SK-N-SH treated with all-trans-retinoic acid at 6 μM for 48 hours (cell line): ENCODE data around the gene MTCH2.

Experiments used
- ATAC-seq: fragments of 200-7000 bp; cut with Tn5 transposase; 3 replicates; pipeline ENCODE4 v1.9.1; 2020; ENCODE audit warnings: mild to moderate bottlenecking, moderate library complexity
- ARNTL ChIP-seq: fragments of 450-650 bp; formaldehyde crosslinking; IDR thresholded peaks from 2 replicates; pipeline ENCODE4 v1.5.0; 2020; ENCODE audit warnings: low read depth, mild to moderate bottlenecking, moderate library complexity, borderline replicate concordance
- BACH2 ChIP-seq: fragments of 250-450 bp; sonication (Bioruptor Pico); IDR thresholded peaks from 2 replicates; pipeline ENCODE4 v1.9.0; 2021; ENCODE audit warnings: mild to moderate bottlenecking, borderline replicate concordance
- CSDC2 ChIP-seq: fragments of 250-450 bp; sonication (Bioruptor Pico); IDR thresholded peaks from 2 replicates; pipeline ENCODE4 v1.5.0; 2020; ENCODE audit warnings: mild to moderate bottlenecking, moderate library complexity
- ESRRG ChIP-seq: fragments of 250-450 bp; sonication (Bioruptor Pico); IDR thresholded peaks from 2 replicates; pipeline ENCODE4 v1.6.1; 2021; ENCODE audit warnings: mild to moderate bottlenecking
- ISL1 ChIP-seq: fragments of 250-450 bp; sonication (Bioruptor Pico); IDR thresholded peaks from 2 replicates; pipeline ENCODE4 v2.1.2; 2022; ENCODE audit warnings: mild to moderate bottlenecking, moderate library complexity
- PPARA ChIP-seq: fragments of 250-450 bp; sonication (Bioruptor Pico); IDR thresholded peaks from 2 replicates; pipeline ENCODE4 v1.5.0; 2020; ENCODE audit warnings: mild to moderate bottlenecking, borderline replicate concordance
- RARB ChIP-seq: fragments of 250-450 bp; sonication (Bioruptor Pico); IDR thresholded peaks from 2 replicates; pipeline ENCODE4 v1.8.0; 2021; ENCODE audit warnings: mild to moderate bottlenecking, moderate library complexity
- SNAI2 ChIP-seq: fragments of 250-450 bp; sonication (Bioruptor Pico); IDR thresholded peaks from 2 replicates; pipeline ENCODE4 v1.5.0; 2020; ENCODE audit warnings: mild to moderate bottlenecking, moderate library complexity
- TCF4 ChIP-seq: fragments of 250-450 bp; sonication (Bioruptor Pico); IDR thresholded peaks from 2 replicates; pipeline ENCODE4 v1.8.0; 2021; ENCODE audit warnings: mild to moderate bottlenecking, moderate library complexity, borderline replicate concordance
- TOX ChIP-seq: fragments of 250-450 bp; sonication (Bioruptor Pico); IDR thresholded peaks from 2 replicates; pipeline ENCODE4 v1.8.0; 2021; ENCODE audit warnings: mild to moderate bottlenecking, moderate library complexity, borderline replicate concordance
- ZFP3 ChIP-seq: fragments of 250-450 bp; sonication (Bioruptor Pico); IDR thresholded peaks from 2 replicates; pipeline ENCODE4 v1.5.0; 2020; ENCODE audit warnings: mild to moderate bottlenecking, moderate library complexity
- ZFP30 ChIP-seq: fragments of 450-650 bp; formaldehyde crosslinking; IDR thresholded peaks from 2 replicates; pipeline ENCODE4 v1.5.0; 2022; ENCODE audit warnings: mild to moderate bottlenecking, moderate library complexity
- ZNF565 ChIP-seq: fragments of 450-650 bp; formaldehyde crosslinking; conservative IDR thresholded peaks from 2 replicates; pipeline ENCODE4 v1.5.0; 2020; ENCODE audit warnings: low read depth, mild to moderate bottlenecking, moderate library complexity
- ZNF70 ChIP-seq: fragments of 450-650 bp; formaldehyde crosslinking; IDR thresholded peaks from 2 replicates; pipeline ENCODE4 v1.5.0; 2020; ENCODE audit warnings: mild to moderate bottlenecking, moderate library complexity
- ZNF8 ChIP-seq: fragments of 450-650 bp; formaldehyde crosslinking; IDR thresholded peaks from 2 replicates; pipeline ENCODE4 v1.5.0; 2020; ENCODE audit warnings: mild to moderate bottlenecking, moderate library complexity
- TF ChIP-seq, protein P1 (sequence below): fragments of 250-450 bp; sonication (Bioruptor Pico); IDR thresholded peaks from 2 replicates; pipeline ENCODE4 v1.5.1; 2020; ENCODE audit warnings: low read depth, mild to moderate bottlenecking, moderate library complexity
- TF ChIP-seq, protein P2 (sequence below): fragments of 250-450 bp; sonication (Bioruptor Pico); IDR thresholded peaks from 2 replicates; pipeline ENCODE4 v1.5.0; 2020; ENCODE audit warnings: mild to moderate bottlenecking, moderate library complexity
- TF ChIP-seq, protein P3 (sequence below): fragments of 250-450 bp; sonication (Bioruptor Pico); IDR thresholded peaks from 2 replicates; pipeline ENCODE4 v1.5.1; 2021; ENCODE audit warnings: mild to moderate bottlenecking, moderate library complexity
- TF ChIP-seq, protein P4 (sequence below): fragments of 250-450 bp; sonication (Bioruptor Pico); IDR thresholded peaks from 2 replicates; pipeline ENCODE4 v1.8.0; 2020; ENCODE audit warnings: mild to moderate bottlenecking, moderate library complexity, borderline replicate concordance
- TF ChIP-seq, protein P5 (sequence below): fragments of 250-450 bp; sonication (Bioruptor Pico); IDR thresholded peaks from 2 replicates; pipeline ENCODE4 v1.8.0; 2021; ENCODE audit warnings: low read depth, mild to moderate bottlenecking, moderate library complexity, borderline replicate concordance

The MTCH2 gene

DNA sequence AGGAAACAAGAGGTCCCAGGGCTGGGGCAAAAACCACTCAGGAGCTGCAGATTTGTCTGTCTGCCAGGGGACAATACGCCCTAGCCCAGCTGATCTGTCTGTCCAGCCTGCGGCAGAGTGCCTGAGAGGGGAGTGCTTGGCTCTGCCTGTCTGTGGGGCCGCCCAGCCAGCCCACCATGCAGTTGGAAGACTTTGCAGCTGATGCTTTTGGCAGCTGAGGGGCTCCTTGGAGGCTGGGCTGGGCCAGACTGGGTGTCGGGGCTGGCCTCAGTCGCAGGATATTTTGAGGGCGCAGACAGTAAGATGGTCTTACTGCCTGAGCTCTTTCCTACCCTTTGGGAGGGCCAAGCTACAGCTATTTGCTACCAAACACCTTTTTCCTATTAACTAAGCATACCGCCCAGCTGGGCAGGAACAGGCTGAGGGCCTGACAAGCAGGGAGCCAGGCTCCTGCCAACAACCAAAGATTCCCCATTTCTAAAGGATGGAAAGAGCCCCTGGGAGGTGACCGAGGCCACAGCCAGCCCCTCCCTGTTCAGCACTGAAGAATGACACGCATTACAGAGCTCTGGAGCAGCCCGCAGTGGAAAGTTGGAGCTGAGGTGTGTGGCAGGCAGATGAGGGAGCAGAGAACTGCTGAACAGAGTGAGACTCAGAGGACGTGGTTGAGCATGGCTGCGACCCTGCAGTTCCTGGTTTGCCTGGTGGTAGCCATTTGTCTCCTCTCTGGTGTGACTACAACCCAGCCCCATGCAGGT, 56.1 kb downstream of the MTCH2 start, which contains the start of gene FAM180B:
FAM180B (plus strand) TSS at position 581 of the 758 bp plus-strand sequence; CDS start at position 672, 91 bp downstream.
- peak; percentile 30 for ATAC-seq
- TF ChIP-seq ZNF70 (CRISPR knock-in tag) (no peak), SNAI2 (CRISPR knock-in tag) (no peak), RARB (CRISPR knock-in tag) (no peak), ZNF565 (CRISPR knock-in tag) (no peak), BACH2 (CRISPR knock-in tag) (no peak), ARNTL (CRISPR knock-in tag) (no peak), ISL1 (CRISPR knock-in tag) (no peak), ESRRG (CRISPR knock-in tag) (no peak)
- TF ChIP-seq, protein P1, sequence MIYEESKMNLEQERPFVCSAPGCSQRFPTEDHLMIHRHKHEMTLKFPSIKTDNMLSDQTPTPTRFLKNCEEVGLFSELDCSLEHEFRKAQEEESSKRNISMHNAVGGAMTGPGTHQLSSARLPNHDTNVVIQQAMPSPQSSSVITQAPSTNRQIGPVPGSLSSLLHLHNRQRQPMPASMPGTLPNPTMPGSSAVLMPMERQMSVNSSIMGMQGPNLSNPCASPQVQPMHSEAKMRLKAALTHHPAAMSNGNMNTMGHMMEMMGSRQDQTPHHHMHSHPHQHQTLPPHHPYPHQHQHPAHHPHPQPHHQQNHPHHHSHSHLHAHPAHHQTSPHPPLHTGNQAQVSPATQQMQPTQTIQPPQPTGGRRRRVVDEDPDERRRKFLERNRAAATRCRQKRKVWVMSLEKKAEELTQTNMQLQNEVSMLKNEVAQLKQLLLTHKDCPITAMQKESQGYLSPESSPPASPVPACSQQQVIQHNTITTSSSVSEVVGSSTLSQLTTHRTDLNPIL (CRISPR knock-in tag), result no peak

DNA sequence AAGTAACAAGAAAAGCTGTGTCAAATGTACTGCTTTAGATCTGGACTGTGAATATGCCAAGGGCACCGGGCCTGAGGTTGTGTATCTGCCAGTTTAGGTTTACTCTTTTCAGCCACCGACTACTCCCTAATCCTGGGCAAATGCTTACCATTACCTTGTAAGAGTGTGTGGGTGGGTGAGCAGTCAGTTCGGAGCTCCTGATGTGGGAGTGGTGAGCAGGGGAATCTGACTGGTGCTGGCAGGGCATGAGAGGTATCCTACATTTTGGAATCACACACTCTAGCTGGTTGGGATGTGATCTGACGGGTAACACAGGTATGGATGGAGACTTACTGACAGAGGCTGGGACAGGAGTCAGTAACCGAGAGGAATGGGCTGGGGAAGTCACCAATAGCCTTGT, 58.5 kb downstream of the MTCH2 start:
- TF ChIP-seq CSDC2 (CRISPR knock-in tag), result no peak
- no peak for ATAC-seq

DNA sequence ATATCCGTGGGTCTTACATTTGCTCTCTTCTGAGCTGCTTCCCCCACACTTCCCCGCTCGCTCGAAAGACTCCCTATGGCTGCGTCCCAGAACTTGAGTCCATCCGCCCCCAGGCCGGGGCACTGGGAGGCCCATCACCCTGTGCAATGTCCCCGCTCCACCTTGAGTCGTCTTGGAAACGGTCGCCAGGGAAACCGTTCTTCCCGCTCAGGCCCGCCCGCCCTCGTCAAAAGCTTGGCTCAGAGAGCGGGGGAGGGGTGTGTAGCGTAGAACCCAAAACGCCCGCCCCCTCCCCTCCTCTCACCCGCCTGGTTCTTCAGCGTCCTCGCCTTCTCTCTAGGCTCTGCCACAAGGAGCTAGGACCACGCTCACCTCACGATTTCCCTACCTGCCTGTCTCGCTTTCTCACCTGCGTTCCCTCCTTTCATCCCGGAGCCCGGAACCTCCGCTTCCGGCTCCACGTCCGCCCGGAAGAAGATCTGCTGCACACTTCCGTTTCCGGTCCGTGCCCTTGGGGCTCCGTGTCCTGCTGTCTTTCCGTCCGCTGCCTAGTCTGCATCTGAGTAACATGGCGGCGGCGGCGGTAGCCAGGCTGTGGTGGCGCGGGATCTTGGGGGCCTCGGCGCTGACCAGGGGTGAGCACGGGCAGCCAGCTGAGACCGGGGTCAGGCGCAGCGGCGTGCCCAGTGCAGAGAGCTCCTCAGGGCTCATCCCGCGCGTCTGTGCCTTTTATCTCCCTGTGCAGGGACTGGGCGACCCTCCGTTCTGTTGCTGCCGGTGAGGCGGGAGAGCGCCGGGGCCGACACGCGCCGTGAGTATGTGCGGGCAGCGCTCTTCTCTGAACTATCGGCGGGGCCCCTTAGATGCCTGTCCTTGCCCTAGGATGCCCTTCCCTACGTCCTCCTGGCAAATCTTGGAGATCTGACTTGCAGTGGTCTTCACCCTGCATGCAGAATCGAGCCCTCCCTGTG, 63.5 kb downstream of the MTCH2 start, which contains the start of the genes KBTBD4 and NDUFS3:
KBTBD4 (minus strand) TSS at position 447 of the 971 bp plus-strand sequence; CDS start at position 428, 19 bp downstream.
NDUFS3 (plus strand) TSS at position 551 of the 971 bp plus-strand sequence; CDS start at position 569, 18 bp downstream.
- TF ChIP-seq, protein P2, sequence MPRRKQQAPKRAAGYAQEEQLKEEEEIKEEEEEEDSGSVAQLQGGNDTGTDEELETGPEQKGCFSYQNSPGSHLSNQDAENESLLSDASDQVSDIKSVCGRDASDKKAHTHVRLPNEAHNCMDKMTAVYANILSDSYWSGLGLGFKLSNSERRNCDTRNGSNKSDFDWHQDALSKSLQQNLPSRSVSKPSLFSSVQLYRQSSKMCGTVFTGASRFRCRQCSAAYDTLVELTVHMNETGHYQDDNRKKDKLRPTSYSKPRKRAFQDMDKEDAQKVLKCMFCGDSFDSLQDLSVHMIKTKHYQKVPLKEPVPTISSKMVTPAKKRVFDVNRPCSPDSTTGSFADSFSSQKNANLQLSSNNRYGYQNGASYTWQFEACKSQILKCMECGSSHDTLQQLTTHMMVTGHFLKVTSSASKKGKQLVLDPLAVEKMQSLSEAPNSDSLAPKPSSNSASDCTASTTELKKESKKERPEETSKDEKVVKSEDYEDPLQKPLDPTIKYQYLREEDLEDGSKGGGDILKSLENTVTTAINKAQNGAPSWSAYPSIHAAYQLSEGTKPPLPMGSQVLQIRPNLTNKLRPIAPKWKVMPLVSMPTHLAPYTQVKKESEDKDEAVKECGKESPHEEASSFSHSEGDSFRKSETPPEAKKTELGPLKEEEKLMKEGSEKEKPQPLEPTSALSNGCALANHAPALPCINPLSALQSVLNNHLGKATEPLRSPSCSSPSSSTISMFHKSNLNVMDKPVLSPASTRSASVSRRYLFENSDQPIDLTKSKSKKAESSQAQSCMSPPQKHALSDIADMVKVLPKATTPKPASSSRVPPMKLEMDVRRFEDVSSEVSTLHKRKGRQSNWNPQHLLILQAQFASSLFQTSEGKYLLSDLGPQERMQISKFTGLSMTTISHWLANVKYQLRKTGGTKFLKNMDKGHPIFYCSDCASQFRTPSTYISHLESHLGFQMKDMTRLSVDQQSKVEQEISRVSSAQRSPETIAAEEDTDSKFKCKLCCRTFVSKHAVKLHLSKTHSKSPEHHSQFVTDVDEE (CRISPR knock-in tag), result 0 out of 2 replicates have a peak, but pooled peaks have one; percentile 33
- TF ChIP-seq ZNF70 (CRISPR knock-in tag), result no peak

DNA sequence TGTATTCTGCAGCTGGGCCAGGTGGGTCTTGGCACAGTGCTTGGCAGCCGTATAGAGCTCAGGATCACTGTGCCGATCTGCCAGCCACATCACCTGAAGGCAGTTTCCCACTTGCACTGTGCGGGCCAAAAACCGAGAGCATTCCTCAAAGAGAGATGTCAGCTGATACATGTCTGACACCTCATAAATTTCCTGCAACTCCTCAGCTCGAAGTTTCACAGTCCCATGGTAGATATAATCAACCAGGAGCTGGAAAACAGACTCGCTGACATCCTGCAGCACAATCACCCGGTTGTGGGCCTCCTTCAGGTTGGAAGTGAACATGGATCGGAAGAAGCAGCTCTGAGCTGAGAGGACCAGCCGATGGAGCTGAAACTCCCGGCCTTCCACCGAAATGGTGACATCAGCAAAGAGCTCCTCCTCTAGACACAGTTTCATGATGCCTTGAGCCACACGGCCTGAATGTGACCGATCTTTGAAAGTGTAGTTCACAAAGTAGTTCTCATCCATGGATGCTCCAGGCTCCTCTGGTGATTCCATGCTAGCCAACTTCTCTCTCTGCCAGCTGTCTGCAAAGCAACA, 64.8 kb downstream of the MTCH2 start:
- ATAC-seq, result peak; percentile 12; the same call in 2 of the 3 replicates
- TF ChIP-seq, protein P3, sequence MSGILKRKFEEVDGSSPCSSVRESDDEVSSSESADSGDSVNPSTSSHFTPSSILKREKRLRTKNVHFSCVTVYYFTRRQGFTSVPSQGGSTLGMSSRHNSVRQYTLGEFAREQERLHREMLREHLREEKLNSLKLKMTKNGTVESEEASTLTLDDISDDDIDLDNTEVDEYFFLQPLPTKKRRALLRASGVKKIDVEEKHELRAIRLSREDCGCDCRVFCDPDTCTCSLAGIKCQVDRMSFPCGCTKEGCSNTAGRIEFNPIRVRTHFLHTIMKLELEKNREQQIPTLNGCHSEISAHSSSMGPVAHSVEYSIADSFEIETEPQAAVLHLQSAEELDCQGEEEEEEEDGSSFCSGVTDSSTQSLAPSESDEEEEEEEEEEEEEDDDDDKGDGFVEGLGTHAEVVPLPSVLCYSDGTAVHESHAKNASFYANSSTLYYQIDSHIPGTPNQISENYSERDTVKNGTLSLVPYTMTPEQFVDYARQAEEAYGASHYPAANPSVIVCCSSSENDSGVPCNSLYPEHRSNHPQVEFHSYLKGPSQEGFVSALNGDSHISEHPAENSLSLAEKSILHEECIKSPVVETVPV (CRISPR knock-in tag), result no peak
- TF ChIP-seq TOX, result no peak
- TF ChIP-seq ESRRG (CRISPR knock-in tag), result no peak
- TF ChIP-seq SNAI2 (CRISPR knock-in tag), result no peak
- TF ChIP-seq ZFP3 (CRISPR knock-in tag), result no peak
- no peak for TF ChIP-seq PPARA (CRISPR knock-in tag)
- TF ChIP-seq CSDC2 (CRISPR knock-in tag), result no peak
- TF ChIP-seq ZNF8, result no peak
- TF ChIP-seq, protein P4, sequence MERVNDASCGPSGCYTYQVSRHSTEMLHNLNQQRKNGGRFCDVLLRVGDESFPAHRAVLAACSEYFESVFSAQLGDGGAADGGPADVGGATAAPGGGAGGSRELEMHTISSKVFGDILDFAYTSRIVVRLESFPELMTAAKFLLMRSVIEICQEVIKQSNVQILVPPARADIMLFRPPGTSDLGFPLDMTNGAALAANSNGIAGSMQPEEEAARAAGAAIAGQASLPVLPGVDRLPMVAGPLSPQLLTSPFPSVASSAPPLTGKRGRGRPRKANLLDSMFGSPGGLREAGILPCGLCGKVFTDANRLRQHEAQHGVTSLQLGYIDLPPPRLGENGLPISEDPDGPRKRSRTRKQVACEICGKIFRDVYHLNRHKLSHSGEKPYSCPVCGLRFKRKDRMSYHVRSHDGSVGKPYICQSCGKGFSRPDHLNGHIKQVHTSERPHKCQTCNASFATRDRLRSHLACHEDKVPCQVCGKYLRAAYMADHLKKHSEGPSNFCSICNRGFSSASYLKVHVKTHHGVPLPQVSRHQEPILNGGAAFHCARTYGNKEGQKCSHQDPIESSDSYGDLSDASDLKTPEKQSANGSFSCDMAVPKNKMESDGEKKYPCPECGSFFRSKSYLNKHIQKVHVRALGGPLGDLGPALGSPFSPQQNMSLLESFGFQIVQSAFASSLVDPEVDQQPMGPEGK, result no peak
- TF ChIP-seq, protein P2 (CRISPR knock-in tag), result no peak
- no peak for TF ChIP-seq ISL1 (CRISPR knock-in tag)
- TF ChIP-seq ZFP30 (CRISPR knock-in tag), result no peak
- TF ChIP-seq TCF4, result no peak
- TF ChIP-seq, protein P5, sequence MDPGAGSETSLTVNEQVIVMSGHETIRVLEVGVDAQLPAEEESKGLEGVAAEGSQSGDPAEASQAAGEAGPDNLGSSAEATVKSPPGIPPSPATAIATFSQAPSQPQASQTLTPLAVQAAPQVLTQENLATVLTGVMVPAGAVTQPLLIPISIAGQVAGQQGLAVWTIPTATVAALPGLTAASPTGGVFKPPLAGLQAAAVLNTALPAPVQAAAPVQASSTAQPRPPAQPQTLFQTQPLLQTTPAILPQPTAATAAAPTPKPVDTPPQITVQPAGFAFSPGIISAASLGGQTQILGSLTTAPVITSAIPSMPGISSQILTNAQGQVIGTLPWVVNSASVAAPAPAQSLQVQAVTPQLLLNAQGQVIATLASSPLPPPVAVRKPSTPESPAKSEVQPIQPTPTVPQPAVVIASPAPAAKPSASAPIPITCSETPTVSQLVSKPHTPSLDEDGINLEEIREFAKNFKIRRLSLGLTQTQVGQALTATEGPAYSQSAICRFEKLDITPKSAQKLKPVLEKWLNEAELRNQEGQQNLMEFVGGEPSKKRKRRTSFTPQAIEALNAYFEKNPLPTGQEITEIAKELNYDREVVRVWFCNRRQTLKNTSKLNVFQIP (CRISPR knock-in tag), result no peak

More for the DNA sequence above, 63.5 kb downstream of the MTCH2 start, which contains the start of the genes KBTBD4 and NDUFS3:
- ATAC-seq, result peak; percentile 92
